HG03439 (cell line): Measurements from ENCODE around the gene PNKP.

ENCODE experiments used
- ATAC-seq: cut with Tn5 transposase; IDR thresholded peaks from one replicate; pipeline ENCODE4 v1.9.1; 2021; ENCODE audit warnings: mild to moderate bottlenecking, moderate library complexity; ENCODE audit not compliant: unreplicated experiment

The PNKP gene

DNA sequence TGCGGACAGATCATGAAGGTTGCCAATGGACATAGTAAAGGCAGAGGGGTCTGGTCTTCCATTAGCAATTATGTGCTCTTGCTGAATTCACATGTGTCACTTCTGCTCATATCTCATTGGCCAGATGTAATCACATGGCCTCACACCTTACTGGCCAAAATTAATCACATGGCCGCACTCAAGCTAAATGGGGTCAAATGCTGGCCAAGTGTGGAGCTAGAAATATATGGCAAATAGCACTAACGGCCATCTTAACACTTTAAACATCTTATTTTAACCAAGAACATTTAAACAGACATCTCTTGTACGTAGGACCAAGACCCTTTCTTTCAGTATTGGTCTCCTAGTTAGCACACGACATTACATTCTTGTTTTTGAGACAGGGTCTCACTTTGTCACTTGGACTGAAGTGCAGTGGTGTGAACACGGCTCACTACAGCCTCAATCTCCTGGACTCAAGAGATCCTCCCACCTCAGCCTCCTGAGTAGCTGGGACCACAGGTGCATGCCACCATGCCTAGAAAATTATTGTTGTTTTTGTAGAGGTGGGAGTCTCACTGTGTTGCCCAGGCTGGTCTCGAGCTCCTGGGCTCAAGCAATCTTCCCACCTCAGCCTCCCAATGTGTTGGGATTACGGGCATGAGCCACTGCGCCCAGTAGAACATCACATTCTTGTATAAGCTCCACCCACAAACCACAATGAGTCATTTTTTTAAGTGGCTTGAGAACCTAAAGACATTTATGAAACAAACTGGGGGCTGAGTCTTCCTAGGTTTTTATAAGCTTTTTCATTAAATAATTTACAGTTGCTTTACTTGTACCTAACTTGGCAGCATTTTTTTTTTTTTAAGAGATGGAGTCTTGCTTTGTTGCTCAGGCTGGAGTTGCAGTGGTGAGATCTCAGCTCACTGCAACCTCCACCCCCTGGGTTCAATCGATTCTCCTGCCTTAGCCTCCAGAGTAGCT is 19.4 kb downstream of the PNKP start:
- no peak for ATAC-seq

DNA sequence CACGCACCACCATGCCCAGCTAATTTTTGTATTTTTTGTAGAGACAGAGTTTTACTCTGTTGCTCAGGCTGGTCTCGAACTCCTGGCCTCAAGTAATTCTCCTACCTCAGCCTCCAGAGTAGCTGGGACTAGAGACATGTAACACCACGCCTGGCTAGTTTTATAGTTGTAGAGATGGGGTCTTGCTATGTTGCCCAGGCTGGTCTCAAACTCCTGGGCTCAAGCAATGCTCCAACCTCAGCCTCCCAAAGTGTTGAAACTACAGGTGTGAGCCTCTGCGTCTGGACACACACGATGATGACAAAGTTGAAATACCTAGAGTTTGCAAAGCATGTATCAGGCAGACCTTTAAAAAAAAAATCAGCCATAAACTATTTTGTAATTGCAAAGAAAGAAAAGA is 21.0 kb downstream of the PNKP start:
- no peak for ATAC-seq

DNA sequence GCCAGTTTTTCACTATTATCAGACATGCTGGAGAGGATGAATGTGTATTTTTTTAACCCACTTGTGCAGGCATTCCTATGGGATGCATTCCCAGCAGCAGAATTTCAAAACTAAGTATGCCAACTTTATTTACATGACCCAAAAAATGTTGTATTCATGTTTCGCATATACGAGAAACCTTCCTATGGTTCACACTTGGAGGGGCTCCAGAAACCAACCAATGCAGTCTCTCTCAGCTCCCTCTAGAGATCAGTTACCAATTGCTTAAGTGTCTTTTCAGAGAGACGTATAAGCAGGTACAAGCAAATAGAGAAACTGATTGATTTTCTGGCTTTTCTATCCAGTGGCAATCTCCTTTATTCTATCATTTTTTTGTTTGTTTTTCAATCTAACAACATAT is 22.0 kb downstream of the PNKP start:
- no peak for ATAC-seq

DNA sequence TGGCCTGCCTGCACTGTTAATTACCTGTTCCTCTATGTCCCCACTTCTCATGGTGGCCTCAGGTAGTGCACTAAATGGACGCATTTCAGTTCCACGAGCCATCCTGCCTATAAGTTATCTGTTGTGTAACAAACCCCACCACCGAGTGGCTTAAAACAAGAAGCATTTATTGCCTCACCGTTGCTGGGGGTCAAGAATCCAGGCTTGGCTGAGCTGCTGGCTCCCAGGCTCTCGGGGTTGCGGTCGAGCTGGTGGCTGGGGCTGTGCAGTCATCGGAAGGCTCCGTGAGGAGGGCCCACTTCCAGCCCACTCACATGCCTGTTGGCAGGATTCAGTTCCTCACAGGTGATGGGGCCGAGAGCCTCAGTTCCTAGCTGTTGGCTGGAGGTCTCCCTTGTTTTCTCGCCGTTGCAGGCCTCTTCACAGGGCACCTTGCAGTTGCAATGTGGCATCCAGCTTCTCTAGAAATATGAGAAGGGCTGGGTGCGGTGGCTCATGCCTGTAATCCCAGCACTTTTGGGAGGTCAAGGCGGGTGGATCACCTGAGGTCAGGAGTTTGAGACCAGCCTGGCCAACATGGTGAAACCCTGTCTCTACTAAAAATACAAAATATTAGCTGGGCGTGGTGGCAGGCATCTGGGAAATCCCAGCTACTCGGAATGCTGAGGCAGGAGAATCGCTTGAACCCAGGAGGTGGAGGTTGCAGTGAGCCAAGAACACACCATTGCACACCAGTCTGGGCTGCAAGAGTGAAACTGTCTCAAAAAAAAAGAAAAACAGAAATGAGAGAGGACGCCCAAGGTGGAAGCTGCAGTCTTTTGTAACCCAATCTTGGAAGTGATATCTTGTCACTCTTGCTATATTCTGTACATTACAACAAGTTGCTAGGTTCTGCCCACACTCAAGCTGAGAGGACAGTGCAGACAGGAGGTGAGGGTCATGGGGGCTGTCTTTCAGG is 23.0 kb downstream of the PNKP start:
- ATAC-seq = no peak

DNA sequence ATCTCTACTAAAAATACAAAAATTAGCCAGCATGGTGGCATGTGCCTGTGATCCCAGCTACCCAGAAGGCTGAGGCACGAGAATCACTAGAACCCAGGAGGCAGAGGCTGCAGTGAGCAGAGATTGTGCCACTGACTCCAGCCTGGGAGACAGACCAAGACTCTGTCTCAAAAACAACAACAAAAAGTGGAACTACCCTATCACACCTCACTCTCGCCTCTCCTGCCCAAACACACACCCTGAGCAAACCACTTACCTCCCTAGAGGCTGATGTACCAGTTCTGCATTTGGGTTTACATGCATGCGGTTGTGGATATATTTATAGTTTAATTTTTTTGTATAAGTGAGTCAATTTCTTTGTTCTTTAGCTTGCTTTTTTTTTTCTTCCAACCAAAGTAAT is 24.1 kb downstream of the PNKP start:
- ATAC-seq = no peak

DNA sequence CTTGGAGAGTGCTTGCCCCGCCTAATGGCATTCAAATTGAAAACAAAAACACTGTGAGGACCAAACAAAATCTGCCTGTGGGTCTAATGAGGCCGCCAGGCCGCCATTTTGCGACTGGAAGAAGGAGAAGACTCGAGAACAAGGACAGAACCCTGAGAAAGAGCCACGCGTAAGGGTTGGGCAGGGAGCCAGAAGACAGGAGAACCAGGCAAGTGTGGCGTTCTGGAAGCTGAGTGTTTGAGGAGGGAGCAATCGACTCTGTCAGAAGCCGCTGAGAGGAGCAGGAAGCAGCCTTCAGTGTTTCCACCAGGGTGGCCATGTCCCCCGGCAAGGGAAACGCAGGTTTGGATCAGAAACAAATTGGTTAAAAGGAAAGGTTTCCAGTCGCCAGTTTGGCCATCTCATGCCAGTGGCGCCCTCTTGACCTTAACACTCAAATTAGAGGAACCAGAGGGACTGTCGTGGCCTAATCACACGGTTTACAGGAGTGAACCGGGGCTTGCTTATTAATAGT is 26.6 kb downstream of the PNKP start:
- no peak for ATAC-seq

DNA sequence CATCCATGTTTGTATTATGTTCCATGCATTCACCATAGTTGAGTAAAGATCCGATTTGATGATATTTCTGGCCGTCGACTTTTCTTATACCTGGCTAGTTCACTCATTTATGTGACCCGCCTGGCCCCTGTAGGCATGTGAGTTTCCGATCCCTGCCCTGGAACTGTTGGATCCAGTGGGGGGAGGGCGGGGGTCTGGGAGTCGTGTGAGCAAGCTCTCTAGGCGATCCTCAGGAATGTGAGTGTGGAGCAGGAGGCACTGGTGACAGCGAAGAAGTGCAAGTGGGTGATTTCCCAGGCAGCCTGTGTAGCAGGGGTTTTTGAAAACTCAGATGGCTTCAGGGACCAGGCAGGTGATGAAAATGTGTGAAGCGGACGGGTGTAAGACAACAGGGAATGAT is 27.1 kb downstream of the PNKP start:
- no peak for ATAC-seq

DNA sequence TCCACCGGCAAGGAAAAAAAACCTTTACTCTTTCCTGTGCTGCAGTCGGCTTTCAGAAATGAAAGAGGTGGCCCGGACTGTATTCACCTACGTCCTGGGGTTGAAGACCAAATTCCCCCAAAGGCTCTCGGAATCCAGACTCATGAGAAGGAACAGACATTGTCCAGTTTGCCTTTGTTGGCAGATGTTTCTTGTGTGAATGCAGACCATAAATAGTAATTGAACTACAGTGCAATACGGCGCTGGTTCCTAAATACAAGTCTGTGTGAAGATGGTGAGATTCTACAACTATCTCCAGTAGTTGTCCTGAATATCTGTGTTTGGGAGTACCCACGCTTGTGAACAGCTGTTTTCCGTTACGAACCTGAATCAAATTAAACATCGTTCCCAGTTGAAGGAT is 27.7 kb downstream of the PNKP start:
- ATAC-seq = no peak

DNA sequence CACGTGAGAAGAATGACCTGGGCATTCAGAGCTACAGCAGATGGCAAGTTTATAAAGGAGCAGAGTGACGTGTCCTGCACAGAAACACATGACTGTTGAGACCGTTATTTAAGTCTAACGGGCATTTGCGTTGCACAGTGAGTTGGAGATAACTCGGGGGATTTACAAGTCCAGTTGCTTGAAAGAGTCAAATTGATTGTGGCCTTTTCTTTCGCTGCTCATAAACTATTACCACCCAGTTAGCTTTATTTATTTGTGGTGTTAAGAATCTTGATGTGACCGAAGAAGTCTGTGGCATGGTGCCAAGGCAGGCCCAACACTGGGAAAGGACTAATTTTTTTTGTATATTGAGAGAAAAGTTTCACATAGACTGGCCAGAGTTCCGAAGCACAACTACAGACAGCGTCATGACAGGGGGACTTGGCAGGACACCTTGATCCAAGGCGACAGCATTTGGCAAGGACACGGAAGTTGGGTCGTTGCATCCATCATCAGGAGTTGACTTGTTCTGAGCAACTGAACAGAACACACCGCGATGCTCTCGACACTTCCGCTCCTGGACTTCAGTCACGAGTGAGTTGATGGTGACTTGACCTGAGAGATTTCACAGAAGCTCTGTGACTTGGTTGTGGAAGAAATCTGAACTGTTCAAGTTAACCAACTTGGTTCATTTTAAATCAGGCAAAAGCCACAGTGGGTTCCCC is 28.3 kb downstream of the PNKP start:
- ATAC-seq = no peak

DNA sequence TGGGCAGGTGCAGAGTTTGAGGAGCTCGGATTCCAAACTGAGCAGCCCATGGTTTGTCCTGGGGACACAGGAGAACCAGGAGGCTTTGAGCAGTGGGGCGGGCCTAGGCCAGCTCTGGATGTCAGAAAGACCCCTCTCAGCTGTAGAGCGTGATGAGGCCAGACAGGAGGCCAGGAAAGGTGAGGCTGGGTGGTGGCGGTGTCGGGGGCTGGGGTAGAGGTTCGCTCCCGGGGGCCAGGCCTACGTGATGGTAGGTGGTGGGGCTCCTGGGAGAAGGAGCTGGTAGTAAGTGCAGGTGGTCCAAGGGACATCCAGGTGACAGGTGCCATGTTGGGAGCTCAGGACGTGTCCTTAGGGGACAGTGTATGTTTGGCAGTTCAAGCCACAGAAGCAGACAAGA is 30.0 kb downstream of the PNKP start:
- no peak for ATAC-seq

DNA sequence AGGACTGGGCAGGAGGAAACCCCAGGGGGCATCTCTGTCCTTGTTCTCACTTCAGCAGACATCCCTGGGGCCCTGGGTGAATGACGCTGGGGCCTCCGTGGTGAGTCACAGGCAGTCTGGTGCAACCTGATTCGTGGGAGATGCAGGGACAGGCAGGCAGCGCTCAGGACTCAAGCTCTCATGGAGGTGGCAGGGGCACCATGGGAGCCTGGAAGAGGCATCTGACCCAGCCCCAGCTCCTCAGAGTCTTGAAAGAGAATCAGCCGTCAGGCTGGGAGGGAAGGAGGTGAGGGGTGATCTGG is 30.4 kb downstream of the PNKP start:
- ATAC-seq = no peak

DNA sequence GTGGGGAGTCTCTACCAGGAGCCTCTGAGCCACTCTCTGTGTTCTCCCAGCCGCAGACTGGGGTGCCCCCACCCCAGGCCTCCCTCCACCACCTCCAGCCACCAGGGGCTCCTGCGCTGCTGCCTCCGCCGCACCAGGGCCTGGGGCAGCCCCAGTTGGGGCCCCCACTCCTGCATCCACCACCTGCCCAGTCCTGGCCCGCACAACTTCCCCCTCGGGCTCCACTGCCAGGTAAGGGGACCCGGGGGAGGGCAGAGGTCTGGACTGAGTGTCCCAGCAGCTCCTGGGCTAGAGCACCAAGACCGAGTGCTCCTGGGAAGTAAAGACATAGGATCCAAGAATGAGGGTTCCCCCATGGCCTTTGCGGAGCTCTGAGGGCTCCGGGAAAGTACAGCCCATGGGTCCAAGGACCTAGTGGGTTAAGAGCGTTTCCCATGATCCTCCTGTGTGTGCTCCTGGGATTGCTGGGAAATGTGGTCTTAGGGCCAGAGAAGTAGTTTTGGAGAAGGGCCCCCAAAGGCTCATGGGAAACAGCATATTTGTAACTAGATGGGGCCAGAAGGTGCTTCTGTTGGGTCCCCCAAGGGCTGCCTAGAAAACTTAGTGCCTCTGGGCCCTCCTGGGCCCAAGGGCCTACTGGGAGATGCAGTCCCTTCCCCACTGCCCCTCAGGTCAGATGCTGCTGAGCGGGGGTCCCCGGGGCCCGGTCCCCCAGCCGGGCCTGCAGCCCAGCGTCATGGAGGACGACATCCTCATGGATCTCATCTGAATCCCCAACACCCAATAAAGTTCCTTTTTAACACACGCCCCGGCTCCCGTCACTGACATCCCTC is 31.0 kb downstream of the PNKP start:
- no peak for ATAC-seq

DNA sequence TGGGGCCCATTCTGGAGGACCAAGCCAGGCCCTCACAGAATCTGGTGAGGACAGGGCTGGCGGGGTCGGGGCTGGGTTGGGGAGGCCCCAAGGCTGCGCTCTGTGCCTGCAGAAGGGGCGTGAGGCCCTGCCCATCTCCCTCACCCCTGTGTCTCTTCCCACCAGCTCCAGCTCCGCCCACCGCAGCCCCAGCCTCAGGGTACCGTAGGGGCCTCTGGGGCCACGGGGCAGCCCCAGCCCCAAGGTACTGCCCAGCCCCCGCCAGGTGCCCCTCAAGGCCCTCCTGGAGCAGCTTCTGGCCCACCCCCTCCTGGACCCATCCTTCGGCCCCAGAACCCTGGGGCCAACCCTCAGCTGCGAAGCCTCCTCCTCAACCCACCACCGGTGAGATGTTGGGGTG is 31.8 kb downstream of the PNKP start:
- no peak for ATAC-seq

DNA sequence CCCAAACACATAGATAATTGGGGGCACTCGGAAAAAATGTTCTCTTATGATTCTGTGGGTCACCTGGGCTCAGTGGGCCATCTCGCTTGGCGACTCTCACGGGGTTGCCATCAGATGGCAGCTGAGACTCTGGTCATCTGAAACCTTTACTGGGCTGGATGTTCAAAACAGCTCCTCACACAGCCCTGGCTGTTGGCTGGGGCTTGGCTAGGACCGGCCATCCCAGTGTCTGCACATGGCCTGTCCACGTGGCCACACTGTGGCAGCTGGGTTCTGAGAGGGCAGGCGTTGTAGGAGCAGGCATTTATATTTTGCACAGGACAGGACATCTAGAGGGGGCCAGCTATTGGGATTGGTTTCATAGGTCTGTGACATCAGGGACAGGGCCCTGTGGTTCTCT is 33.8 kb downstream of the PNKP start:
- no peak for ATAC-seq

DNA sequence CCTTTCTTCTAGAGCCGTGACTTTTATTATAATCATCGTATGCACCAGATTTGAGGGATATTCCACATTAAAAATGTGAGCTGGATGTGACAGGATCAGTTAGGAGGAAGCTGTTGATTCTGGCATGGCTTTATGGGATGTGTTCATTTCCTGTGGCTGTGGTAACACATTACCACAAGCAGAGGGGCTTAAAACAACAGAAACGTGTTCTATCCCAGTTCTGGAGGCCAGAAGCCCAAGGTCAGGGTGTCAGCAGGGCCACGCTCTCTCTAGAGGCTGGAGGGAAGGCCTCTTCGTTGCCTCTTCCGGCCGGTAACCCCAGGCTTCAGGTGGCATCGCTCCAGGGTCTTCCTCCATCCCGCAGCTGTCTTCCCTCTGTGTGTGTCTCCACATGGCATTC is 34.8 kb downstream of the PNKP start:
- no peak for ATAC-seq

DNA sequence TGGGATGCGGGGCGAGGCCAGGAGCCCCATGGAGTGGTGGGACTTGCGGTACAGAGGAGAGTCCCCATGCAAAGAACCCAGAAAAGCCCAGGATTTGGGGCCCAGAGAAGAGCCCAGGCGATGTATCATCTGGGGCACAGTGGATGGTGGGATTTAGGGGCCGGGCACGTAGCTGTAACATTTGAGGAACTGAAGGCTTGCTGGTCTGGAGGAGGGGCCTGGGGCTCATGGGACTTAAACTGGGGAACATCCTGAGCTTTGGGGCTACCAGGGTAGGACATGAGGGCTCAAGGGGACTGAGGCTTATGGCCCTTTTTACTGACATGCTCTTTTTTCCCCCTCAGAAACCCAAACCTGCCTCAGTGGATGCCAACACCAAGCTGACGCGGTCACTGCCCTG is 35.8 kb downstream of the PNKP start:
- ATAC-seq = no peak

DNA sequence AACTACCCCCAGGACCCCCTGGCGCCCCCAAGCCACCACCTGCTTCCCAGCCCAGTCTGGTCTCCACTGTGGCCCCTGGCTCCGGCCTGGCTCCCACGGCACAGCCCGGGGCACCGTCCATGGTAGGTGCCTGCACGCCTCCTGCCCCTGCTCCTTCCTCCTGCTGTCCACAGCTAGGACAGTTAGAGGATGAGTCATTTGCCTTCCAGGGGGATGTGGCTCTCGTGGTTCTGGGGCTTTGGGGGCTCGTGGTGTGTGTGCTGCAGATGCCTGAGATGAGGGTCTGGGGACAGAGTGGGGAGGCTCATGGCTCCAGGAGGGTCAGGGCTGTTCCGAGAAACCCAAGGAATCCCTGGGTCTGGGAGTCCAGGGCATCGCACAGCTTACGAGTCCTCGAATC is 36.6 kb downstream of the PNKP start:
- no peak for ATAC-seq

DNA sequence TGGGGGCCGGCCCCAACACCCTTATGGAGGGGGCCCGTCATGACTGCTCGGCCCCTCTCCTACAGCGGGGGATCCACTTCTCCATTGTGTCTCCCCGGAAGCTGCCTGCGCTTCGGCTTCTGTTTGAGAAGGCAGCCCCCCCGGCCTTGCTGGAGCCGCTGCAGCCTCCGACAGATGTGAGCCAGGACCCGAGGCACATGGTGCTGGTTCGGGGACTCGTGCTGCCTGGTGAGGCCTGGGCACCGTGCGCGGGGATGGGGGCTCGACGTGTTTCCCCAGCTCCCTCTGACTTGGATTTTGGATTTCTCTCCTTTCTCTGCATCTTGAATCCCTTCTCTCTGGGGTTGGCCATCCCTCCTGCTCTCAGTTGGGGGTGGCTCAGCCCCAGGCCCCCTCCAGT is 37.7 kb downstream of the PNKP start:
- no peak for ATAC-seq

DNA sequence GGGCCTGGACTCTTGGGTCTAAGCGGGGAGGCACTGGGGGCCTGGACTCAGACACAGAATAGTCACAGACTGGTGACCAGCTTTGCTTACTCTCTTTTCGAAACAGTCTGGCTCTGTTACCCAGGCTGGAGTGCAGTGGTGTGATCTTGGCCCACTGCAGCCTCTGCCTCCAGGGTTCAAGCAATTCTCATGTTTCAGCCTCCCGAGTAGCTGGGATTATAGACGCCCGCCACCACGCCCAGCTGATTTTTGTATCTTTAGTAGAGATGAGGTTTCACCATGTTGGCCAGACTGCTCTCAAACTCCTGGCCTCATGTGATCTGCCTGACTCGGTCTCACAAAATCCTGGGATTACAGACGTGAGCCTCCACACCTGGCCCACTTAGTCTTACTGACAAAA is 38.2 kb downstream of the PNKP start:
- ATAC-seq = no peak

DNA sequence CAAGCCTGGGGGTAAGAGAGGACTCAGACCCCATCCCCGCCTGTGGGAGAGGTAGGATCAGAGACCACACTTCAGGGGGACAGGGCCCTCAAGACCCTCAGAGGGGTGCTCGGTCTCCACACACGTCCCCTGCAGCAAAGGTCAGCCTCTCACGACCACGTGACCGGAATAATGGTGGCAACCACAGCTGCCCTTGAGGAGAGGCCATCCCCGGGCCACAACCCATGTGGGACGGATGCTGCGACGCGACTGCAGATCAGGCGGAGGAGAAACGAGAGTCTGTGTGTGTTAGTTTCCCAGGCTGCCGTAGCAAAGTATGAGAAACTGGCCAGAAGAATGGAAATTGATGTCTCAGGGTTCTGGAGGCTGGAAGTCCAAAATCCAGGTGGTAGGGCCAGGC is 40.3 kb downstream of the PNKP start:
- ATAC-seq = no peak
